ENCODE data around the gene ARMH4.

ARMH4 gene

DNA sequence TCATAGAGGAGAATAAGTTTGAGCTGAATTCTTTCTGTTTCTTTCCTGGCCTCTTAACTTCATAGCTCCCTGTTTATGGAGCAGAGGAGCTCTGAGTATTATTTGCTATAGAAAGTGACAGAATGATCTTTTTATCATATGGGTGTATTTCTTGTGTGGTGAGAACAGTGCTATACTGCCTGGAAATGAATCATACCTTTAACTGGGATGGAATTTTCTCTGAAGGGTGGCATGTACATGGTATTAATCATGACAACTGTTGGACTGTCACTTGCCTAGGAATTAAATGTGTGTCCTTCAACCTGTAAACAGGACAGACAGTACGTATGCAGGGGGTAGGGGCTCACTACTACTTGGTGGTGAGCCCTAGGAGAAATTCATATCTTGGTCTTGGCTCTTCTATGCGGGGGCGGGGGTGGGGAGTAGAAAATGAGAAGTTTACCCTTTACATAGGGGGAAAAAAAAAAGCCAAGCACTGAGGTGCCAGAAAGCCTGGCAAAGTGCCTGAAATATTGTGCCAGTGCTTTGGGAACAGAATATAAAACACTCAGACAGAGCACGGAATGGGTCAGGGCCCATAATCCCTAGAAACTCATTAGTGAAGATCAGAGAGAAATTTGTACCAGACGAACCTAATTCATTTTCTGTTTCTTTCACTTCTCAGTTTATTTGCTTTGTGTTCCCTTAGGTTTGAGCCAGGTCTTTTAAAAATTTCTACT, 33.8 kb downstream of the ARMH4 start:
- no peak for TF ChIP-seq CTCF (IDR thresholded peaks at IDR 0.05; ENCODE audit: extremely low read depth, missing control alignments)
- no peak for DNase-seq (ENCODE audit: low spot score)

DNA sequence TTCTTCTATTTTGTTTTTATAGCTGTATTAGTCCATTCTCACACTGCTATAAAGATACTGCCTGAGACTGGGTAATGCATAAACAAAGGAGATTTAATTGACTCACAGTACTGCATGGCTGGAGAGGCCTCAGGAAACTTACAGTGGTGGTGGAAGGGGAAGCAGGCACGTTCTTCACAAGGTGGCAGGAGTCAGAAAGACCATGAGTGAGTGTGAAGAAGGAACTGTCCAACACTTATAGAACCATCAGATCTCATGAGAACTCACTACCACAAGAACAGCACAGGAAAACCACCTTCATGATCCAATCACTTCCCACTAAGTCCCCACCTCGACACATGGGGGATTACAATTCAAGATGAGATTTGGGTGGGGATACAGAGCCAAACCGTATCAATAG, 42.3 kb downstream of the ARMH4 start:
- DNase-seq (ENCODE audit: low spot score): no peak
- TF ChIP-seq CTCF (IDR thresholded peaks at IDR 0.05; ENCODE audit: extremely low read depth, missing control alignments): no peak

DNA sequence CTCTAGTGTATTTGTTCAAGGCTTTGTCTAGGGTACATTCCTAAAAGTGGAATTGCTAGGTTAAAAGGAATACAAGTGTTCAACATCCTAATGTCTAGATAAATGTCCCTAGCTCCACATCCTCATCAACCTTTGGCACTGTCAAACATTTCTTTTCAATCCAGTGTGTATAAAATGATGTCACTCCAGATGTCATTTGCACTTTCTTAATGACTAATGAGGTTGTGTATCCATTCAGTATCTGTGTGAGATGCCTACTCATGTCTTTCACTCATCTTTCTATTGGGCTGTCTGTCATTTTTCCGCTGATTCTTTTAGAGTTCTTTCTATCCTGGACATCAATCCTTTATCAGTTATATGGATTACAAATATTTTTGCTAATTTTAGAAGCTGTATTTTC, 43.3 kb downstream of the ARMH4 start:
- TF ChIP-seq CTCF (IDR thresholded peaks at IDR 0.05; ENCODE audit: extremely low read depth, missing control alignments): no peak

DNA sequence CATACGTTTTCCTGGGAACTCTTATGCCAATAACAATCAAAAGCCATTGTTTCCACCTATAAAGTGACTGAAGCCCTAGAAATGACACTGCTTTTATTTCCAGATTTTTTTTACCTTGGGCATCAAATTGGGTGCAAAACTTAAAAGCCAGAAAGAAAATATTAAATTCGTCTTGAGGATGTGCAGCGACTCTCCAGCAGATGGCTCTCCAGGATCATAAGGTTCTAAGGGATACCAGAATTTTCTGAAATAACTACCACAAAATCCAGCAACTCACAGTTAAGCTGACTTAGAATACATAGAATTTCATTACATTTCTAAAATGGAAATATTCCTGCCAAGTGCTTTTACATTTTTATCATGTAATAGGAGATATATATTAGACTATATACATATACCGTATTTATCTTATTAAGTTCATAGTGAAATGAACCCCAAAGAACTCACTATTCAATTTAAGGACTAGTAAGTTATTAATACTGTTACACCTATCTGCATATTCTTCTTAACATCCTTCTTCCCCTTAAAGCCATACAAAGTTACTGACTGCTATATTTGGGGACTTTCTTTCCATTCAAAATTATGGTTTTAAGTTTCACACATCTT, 44.0 kb downstream of the ARMH4 start:
- peak; percentile 22 for TF ChIP-seq CTCF (IDR thresholded peaks at IDR 0.05; ENCODE audit: extremely low read depth, missing control alignments)
- peak; percentile 47 for DNase-seq (ENCODE audit: low spot score)

More for the DNA sequence above, 43.3 kb downstream of the ARMH4 start:
- no peak for DNase-seq (ENCODE audit: low spot score)

GRCh38 chr14:58107041-58107440, 45.0 kb downstream of the ARMH4 start:
- no peak for DNase-seq (ENCODE audit: low spot score)
- no peak for TF ChIP-seq CTCF (IDR thresholded peaks at IDR 0.05; ENCODE audit: extremely low read depth, missing control alignments)

GRCh38 chr14:58106446-58106845, 45.6 kb downstream of the ARMH4 start:
- DNase-seq (ENCODE audit: low spot score): no peak
- no peak for TF ChIP-seq CTCF (IDR thresholded peaks at IDR 0.05; ENCODE audit: extremely low read depth, missing control alignments)

- TF ChIP-seq CTCF (IDR thresholded peaks at IDR 0.05; ENCODE audit: extremely low read depth, missing control alignments): no peak
- no peak for DNase-seq (ENCODE audit: low spot score)
These were observed 47.2 kb downstream of the ARMH4 start for GRCh38 chr14:58104808-58105207.
